ENCODE data around the gene HSPA8. TPM values are rescaled to one million over a fixed set of nuclear protein-coding genes. Genes with fewer than 3 reads are reported as not detected.

The HSPA8 gene
- total and polyA plus RNA-seq, 10 of the 15 experiments (the other 5 are each of a cell fraction or from before 2014, with no cell fraction given) = 1,190 to 3,205 (median 2,045) TPM

GRCh38 chr11:123020968-123021367 lies 41.0 kb downstream of the HSPA8 start:
- no peak overlapping the region for H3K4me3 ChIP-seq
- ChIA-PET CTCF (interaction anchor here (0.6 to 13.2 kb wide), 51 partner anchors 8 to 1568 kb away, joined by 3 to 869 read pairs (median 4); no protein-coding TSS in a partner anchor), POLR2A (interaction anchor here (0.7 to 1.3 kb wide), 6 partner anchors 32 to 158 kb away, joined by 3 to 9 read pairs (median 4); no protein-coding TSS in a partner anchor), RAD21 (ENCODE audit: unreplicated experiment) (interaction anchor here (0.6 to 7.7 kb wide), 25 partner anchors 10 to 441 kb away, joined by 3 to 213 read pairs (median 4); no protein-coding TSS in a partner anchor), SMC1A (ENCODE audit: uncharacterized antibody, unreplicated experiment) (interaction anchor here (0.9 to 9.4 kb wide), 32 partner anchors 9 to 230 kb away, joined by 3 to 258 read pairs (median 6); no protein-coding TSS in a partner anchor)
- no peaks in the 10 kb centered on the region for H3K27me3 ChIP-seq (replicated peaks in 1 of 2; ENCODE audit: control insufficient read depth in 2 of 2, insufficient read depth in 2 of 2, low read length in 1 of 2)
- no peak overlapping the region for H3K27ac ChIP-seq (ENCODE audit: control insufficient read depth, insufficient read depth)
- H4K20me1 ChIP-seq (ENCODE audit: control insufficient read depth, insufficient read depth) = no peaks in the 10 kb centered on the region
- WGBS (ENCODE audit: insufficient coverage, insufficient replicate concordance, low lambda C conversion rate, missing lambda C conversion rate) = 0% methylated on average over 2 of the region's 2 CpGs
- no peaks in the 10 kb centered on the region for H3K36me3 ChIP-seq (ENCODE audit: control insufficient read depth in 2 of 2, insufficient read depth in 2 of 2, low read length in 1 of 2)
- H3K4me2 ChIP-seq (ENCODE audit: control insufficient read depth, insufficient read depth) = no peak overlapping the region
- ATAC-seq (peak; percentile 95), DNase-seq (ENCODE audit: low read depth, low spot score) (no peak), FAIRE-seq (peak; percentile 68)
- in situ Hi-C loops (cut with MboI) = loop anchor here (5.0 kb wide), 2 partner anchors 154 to 224 kb away; no protein-coding TSS in a partner anchor
- peaks cover 5% of the 10 kb centered on the region; the same call in 1 of the 2 replicates for H3K4me1 ChIP-seq (ENCODE audit: control insufficient read depth, insufficient read depth, low read length)
- intact Hi-C loops (cut with micrococcal nuclease; ENCODE audit: unreplicated experiment) = loop anchor here (5.0 to 10.0 kb wide), 2 partner anchors 239 to 386 kb away; no protein-coding TSS in a partner anchor
- no peak overlapping the region for H2AFZ ChIP-seq (ENCODE audit: control insufficient read depth, low read depth, low read length)
- H3K79me2 ChIP-seq (ENCODE audit: control insufficient read depth, insufficient read depth, low read length) = no peaks in the 10 kb centered on the region
- no peaks in the 10 kb centered on the region for H3K9me3 ChIP-seq (replicated peaks; ENCODE audit: control insufficient read depth, insufficient read depth, low read length)
- TF ChIP-seq SMC3 (IDR thresholded peaks at IDR 0.05; ENCODE audit: borderline replicate concordance, low read length) (peak; percentile 68), RAD21 (IDR thresholded peaks at IDR 0.05; ENCODE audit: insufficient read depth, low read depth, low read length) (peak; percentile 81), YY1 (IDR thresholded peaks at IDR 0.05; ENCODE audit: low read depth, low read length) (0 out of 2 replicates have a peak, but pooled peaks have one; percentile 38), LARP7 (IDR thresholded peaks at IDR 0.05) (no peak), CTCF (IDR thresholded peaks at IDR 0.05 in 2 of 3, conservative IDR thresholded peaks at IDR 0.05 in 1 of 3; ENCODE audit: control insufficient read depth in 2 of 3, extremely low read depth in 1 of 3, insufficient read depth in 1 of 3, low read depth in 3 of 3, low read length in 3 of 3) (peak; percentile 68 to 78 (median 73)), BCL3 (IDR thresholded peaks at IDR 0.05; ENCODE audit: borderline replicate concordance, insufficient read depth, low read depth, low read length, poor library complexity, severe bottlenecking) (no peak), SPI1 (IDR thresholded peaks at IDR 0.05; ENCODE audit: borderline replicate concordance, insufficient read depth, low read depth, low read length) (peak; percentile 82), YBX1 (IDR thresholded peaks at IDR 0.05) (no peak)
- no TSS peak for BruUV-seq (replicated peaks)
- H3K9ac ChIP-seq (ENCODE audit: control insufficient read depth, insufficient read depth, low read length) = no peak overlapping the region

All from GM12878 (cell line).